ENCODE results near the gene LRWD1.
"Not testable (repeated sequence)": the region's sequence is repeated elsewhere in the genome, so short reads cannot be mapped to it uniquely, and the experiment has no call there.

Gene LRWD1

GRCh38 chr7:102469351-102469971, 4.7 kb downstream of the LRWD1 start:
- no peak for FAIRE-seq

GRCh38 chr7:102469972-102470825, 5.4 kb downstream of the LRWD1 start:
- no peak for FAIRE-seq

- no peak for FAIRE-seq
Observed at GRCh38 chr7:102471791-102472125, 7.0 kb downstream of the LRWD1 start.

DNA sequence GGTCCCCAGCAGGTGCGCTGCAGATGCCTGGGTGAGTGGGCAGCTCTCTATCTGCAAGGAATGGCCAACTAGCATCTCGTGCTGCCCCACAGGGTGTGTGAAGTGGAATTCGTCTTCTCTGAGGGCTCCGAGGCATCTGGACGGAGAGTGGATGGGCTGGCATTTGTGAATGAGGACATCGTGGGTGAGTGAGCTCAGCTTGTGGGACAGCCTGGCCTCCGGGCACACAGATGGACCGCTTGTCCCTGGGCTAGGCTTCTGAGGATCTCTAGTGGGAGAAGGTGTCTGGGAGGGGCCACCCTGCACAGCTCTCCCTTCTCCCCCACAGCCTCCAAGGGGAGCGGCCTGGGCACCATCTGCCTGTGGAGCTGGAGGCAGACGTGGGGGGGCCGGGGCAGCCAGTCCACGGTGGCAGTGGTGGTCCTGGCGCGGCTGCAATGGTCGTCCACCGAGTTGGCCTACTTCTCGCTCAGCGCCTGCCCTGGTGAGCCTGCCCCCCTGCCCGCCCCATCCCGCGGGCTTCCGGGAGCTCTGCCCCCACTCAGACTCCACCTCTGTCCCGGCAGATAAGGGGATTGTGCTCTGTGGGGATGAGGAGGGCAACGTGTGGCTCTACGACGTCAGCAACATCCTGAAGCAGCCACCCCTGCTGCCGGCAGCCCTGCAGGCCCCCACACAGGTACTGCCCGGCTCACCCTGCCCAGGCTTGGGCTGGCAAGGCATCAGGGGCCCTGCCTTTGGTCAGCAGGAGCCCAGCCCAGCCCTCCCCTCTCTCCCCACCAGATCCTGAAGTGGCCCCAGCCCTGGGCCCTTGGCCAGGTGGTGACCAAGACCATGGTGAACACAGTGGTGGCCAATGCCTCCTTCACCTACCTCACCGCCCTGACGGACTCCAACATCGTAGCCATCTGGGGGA, 7.6 kb downstream of the LRWD1 start:
- no peak for FAIRE-seq

- no peak for FAIRE-seq
Observed at GRCh38 chr7:102473271-102473991, 8.6 kb downstream of the LRWD1 start.

- not testable (repeated sequence) for FAIRE-seq
Observed at GRCh38 chr7:102474116-102474515, 9.3 kb downstream of the LRWD1 start.

- FAIRE-seq, result not testable (repeated sequence)
Observed at GRCh38 chr7:102474736-102475435, 10.1 kb downstream of the LRWD1 start.

- not testable (repeated sequence) for FAIRE-seq
Observed at GRCh38 chr7:102478314-102479208, 13.8 kb downstream of the LRWD1 start, which contains the start of gene POLR2J. Gene POLR2J, minus strand, starts transcription at chr7:102478922. Its CDS starts 62 bp downstream, at chr7:102478860.

DNA sequence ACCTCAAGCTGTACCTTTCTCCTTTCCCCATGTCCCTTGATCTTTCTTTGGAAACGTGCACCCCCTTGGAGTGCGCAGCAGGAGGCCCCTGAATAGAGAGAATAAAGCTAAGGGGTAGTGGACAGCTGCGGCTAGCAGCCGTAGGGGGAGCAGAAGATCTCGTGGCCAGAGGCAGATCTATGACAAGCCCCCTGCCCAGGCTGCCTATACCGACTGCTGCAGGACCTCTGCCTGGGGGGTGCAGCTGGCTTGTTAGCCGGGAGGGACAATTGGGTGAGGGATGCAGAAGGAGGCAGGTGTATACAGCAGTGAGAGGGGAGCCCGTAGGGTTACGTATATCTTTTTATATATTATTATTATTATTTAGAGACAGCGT, 14.4 kb downstream of the LRWD1 start:
- not testable (repeated sequence) for FAIRE-seq

- FAIRE-seq, result not testable (repeated sequence)
Observed at GRCh38 chr7:102479982-102480637, 15.3 kb downstream of the LRWD1 start.

DNA sequence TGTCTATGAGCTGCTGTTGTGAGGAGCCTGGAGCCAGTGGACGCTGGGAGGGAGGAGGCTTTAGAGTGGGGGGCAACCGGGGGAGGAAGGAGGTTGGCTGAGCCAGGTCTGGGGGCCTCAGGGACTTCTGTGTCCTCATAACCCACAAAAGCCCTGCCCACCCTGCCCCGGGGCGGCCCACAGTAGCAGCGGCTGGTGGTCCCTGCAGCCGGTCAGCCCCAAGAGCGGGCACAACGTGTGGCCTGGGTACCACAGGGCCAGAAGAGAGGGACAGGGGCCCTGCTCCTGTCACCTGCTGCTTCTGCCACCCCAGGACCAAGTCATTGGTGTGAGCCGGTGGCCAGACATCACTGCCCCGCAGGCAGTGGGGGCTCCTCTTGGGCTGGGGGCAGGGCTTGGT, 17.2 kb downstream of the LRWD1 start:
- not testable (repeated sequence) for FAIRE-seq

- FAIRE-seq, result not testable (repeated sequence)
Observed at GRCh38 chr7:102484317-102484716, 19.5 kb downstream of the LRWD1 start.

DNA sequence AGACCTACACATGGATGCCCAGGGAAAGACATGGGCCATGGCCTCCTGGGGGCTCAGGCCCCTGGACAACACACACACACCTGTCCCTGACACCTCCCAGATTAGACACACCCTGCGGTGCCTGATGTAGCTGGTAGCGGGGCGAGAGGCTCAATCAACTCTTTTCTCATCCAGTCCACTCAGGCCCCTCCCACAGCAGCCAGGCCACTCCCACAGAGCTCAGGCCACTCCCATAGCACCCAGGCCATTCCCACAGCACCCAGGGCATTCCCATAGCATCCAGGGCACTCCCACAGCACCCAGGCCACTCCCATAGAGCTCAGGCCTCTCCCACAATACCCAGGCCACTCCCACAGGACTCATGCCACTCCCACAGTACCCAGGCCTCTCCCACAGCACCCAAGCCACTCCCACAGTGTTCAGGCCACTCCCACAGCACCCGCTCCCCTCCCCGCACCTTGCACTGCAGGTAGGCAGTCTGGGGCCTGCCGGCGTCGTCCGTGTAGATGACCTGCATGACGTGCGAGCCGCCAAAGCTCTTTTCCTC, 25.8 kb downstream of the LRWD1 start:
- FAIRE-seq, result not testable (repeated sequence)

DNA sequence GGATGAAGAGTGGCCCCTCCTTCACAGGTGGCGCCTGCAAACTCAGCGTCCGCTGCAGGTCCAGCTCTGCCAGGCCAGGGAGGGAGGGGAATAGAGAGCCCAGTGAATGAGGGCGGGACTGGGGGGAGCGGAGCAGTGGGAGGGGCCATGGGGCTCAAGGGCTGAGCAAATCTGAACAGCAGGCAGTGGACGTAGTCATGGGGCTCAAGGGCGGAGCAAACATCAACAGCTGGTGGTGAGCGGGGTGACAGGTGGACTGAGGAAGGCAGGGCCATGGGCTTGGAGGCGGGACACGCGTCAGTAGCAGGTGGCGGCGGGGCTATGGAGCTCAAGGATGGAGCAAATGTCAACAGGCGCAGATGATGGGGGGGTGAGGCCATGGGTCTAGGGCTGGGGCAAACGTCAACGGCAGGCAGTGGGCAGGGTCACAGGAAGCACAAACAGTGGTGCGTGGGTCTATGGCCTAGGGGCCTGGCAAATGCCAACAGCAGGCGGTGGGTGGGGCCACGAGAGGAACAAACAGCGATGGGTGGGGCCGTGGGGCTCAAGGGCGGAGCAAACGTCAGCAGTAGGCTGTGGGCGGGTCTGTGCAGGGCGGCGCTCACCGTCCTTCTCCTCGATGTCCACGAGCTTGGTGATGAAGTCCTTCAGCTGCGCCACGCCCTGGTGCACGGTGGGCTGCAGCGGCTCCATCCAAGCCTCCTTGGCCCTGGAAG, 28.6 kb downstream of the LRWD1 start:
- FAIRE-seq, result not testable (repeated sequence)

DNA sequence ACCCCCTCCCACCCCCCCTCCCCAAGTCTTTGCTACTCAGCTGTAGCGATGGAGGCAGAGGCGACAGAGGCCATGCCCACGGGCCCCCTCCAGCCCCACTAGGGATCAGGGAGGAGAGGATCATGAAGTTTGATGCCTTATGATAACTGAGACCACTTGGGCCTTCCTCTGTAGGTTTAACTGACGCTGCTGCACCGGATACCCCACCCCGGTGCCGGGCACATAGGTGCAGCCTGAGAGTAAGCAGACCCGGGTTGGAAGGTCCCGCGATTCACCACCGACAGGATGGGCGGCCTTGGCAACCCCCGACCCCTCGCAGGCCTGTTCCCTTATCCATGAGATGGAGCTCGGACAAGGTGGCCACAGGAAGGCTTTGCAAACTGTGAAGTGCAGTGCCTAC, 29.2 kb downstream of the LRWD1 start:
- not testable (repeated sequence) for FAIRE-seq

GRCh38 chr7:102494473-102495149, 29.8 kb downstream of the LRWD1 start:
- FAIRE-seq, result not testable (repeated sequence)

- FAIRE-seq, result not testable (repeated sequence)
Observed at GRCh38 chr7:102496861-102497260, 32.1 kb downstream of the LRWD1 start.

DNA sequence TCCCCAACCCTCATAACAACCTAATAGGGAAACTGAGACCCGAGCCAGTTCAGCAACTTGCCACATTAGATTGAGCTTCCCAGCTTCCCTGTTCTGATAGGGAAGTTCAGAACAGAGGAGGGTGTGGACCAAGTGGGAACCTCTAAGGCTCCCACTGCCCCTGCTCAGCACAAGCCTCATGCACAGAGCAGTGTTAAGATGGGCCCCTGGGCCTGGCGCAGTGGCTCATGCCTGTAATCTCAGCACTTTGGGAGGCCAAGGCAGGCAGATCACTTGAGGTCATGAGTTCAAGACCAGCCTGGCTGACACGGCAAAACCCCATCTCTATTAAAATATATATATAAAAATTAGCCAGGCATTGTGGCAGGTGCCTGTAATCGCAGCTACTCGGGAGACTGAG, 32.5 kb downstream of the LRWD1 start:
- FAIRE-seq, result not testable (repeated sequence)
